GM21515 (cell line): ENCODE results near the gene ANKFY1.
"Not testable (repeated sequence)": the region's sequence is repeated elsewhere in the genome, so short reads cannot be mapped to it uniquely, and the experiment has no call there.

Experiments used
- ATAC-seq: cut with Tn5 transposase; IDR thresholded peaks from one replicate; pipeline ENCODE4 v1.9.1; 2021; ENCODE audit not compliant: unreplicated experiment

ANKFY1 gene

GRCh38 chr17:4258867-4259266, 4.9 kb downstream of the ANKFY1 start:
- no peak for ATAC-seq

GRCh38 chr17:4256952-4257351, 6.8 kb downstream of the ANKFY1 start:
- no peak for ATAC-seq

GRCh38 chr17:4255271-4255670, 8.5 kb downstream of the ANKFY1 start:
- not testable (repeated sequence) for ATAC-seq

DNA sequence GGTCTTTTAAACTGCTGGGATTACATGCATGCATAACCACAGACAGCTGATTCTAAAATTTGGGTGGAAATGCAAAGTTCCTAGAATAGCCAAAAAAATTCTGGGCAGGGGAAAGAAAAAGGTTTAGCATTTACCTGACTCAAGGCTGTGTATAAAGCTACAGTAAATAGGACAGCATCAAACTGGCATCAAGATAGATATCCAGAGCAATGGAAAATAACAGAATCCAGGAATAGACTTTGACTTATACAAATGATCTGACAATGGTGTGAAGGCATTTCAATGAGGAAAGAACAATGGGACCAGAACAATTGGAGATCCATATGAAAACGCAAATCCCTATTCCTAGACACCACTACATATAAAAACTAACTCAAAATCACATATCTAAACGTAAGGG, 12.9 kb downstream of the ANKFY1 start:
- no peak for ATAC-seq

DNA sequence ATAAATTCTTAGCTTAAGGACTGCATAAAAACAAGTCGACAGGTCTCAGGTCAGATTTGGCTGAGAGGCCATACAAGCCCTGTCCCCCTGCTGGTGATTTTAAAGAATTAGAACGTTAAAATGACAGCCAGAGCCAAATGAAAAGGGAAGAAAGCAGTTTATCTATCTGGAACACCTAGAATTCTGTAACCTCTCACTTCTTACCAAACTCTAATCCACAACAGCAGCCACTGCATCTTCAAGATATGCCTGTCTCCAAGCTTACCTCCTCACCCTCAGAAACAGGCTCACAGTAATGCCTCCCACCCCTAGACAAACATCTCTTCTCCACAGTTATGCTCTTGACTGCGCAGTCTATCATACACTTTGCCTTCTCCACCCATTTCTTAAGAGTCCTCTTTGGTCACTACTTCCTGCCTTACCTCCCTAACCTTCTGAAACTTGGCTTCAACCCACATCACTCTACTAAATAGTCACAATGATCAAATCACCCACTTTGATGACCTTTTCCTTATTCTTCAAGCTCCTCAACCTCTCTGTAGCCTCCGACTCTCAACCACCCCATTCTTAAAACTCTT, 14.2 kb downstream of the ANKFY1 start:
- ATAC-seq, result no peak

- ATAC-seq, result no peak
Measured at GRCh38 chr17:4248504-4249277, 15.1 kb downstream of the ANKFY1 start.

GRCh38 chr17:4247971-4248388, 15.8 kb downstream of the ANKFY1 start:
- no peak for ATAC-seq

DNA sequence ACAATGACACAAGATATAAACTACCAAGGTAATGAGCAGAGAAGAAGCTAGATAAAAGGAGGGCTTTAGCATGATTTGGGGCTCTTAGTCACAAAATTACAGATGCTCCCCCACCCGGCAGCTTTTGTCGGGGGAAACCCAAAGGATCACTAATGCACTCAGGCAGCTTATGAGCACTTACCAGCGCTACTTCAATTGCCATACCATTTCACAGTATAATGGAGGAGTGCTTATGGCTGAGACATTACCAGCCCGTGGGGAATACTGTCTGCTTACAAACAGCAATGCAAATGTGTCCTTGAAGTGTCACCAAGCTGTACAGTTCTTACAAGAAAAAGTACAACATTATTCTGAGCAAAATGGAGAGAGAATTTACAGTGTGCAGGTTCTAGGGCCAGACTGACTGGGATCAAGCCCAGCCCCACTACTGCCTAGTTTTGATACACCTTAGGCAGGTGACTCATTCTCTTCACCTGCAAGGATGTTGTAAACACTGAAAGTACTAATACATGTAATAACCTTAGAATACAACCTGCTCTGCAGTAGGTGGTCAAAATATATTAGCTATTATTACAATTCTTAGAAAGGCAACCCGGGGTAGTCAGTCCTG, 16.3 kb downstream of the ANKFY1 start:
- ATAC-seq, result no peak

GRCh38 chr17:4246674-4247073, 17.1 kb downstream of the ANKFY1 start:
- ATAC-seq, result no peak

GRCh38 chr17:4241535-4241934, 22.2 kb downstream of the ANKFY1 start:
- ATAC-seq, result no peak

DNA sequence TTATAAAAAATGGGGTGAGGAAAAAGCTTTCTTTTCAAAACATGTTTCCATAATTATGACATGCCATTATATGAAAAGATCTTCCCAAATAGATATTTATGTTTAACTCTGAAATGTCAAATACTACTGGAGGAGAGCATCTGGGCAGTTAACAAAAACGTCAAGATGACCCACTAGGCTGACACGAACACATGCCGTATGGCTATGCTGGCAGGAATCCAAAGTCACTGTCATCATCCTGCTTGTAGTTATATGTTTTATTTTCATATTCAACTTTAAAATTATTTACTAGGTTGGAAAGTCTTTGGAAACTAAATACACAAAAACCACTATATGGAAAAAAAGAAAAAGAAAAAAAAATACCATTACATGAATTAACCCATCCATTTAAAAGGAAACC, 27.3 kb downstream of the ANKFY1 start:
- ATAC-seq, result no peak

- ATAC-seq, result no peak
Measured at GRCh38 chr17:4235372-4236279, 28.2 kb downstream of the ANKFY1 start.

DNA sequence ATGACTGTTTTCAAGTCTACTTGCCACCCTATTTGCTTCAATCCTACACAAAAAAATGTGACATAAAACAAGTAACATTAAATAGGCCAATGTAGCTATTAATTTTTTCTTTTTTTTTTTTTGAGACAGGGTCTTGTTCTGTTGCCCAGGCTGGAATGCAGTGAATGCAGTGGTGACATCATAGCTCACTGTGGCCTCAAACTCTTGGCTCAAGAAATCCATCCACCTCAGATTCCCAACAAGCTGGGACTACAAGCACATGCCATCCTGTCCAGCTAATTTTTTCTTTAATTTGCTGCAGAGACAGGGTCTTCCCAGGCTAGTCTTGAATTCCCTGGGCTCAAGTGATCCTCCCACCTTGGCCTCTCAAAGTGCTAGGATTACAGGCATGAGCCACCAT, 29.4 kb downstream of the ANKFY1 start:
- ATAC-seq, result no peak

- no peak for ATAC-seq
Measured at GRCh38 chr17:4233668-4234258, 30.0 kb downstream of the ANKFY1 start.

DNA sequence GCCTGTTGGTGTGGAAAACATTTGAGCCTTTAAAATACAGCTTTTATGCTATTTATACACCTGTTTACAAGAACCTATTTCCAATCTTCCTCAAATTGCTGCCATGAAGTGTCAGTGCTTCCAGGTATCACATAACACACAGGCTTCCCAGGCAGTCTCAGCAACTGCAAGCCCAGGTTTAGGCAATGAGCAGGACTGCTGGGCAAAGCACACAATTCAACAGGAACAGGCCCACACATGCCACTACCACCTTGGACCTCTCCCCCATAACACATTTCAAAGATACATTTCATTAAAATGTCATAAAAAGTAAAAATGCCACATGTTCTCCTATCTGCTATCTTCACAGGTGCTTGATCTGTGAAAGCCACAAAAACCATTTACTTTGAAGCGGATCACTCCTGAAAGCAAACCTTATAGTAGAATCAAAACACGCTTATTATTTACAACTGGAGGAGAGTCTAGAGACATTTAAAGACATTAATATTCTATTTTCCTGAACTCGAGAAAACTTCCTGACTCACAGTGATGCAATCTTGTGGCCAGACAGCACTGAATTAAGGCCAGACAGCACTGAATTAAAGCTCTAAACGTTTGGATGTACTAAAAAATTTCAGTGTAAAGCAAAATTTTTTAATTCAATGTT, 31.5 kb downstream of the ANKFY1 start:
- no peak for ATAC-seq

- no peak for ATAC-seq
Measured at GRCh38 chr17:4229627-4230541, 33.9 kb downstream of the ANKFY1 start.

GRCh38 chr17:4221899-4222659, 41.7 kb downstream of the ANKFY1 start:
- no peak for ATAC-seq

- no peak for ATAC-seq
Measured at GRCh38 chr17:4221163-4221562, 42.6 kb downstream of the ANKFY1 start.

GRCh38 chr17:4220655-4221054, 43.1 kb downstream of the ANKFY1 start:
- ATAC-seq, result no peak
